Thyroid gland (tissue), 4 donors: ENCODE measurements around the gene ERMP1.

ENCODE experiments used
- CTCF ChIP-seq, 6 experiments: fragments of 200-600 bp in 3 of 6; fragments of 450-650 bp in 3 of 6; sonication (generic) in 3 of 6; IDR thresholded peaks; one replicate each; pipeline ENCODE4 v1.5.1; 2016 to 2019; ENCODE audit warnings: antibody characterized with exemption in 6 of 6, mild to moderate bottlenecking in 2 of 6, inconsistent platforms in 1 of 6, moderate library complexity in 1 of 6
- POLR2A ChIP-seq, 2 donors: fragments of 450-650 bp; IDR thresholded peaks; one replicate each; pipeline ENCODE4 v1.6.1; 2017; ENCODE audit warnings: antibody characterized with exemption in 2 of 2, mild to moderate bottlenecking in 2 of 2, moderate library complexity in 1 of 2

GRCh38 chr9:5845157-5845531 is 12.2 kb upstream of the ERMP1 start:
- TF ChIP-seq CTCF (IDR thresholded peaks at IDR 0.05) (no peak), POLR2A (IDR thresholded peaks at IDR 0.05) (no peak)
